SKM-1 (cell line): ENCODE measurements around the gene TAPBPL.

Experiments
- DNase-seq: peaks from one replicate; lab custom pipeline; 2025; ENCODE audit not compliant: unreplicated experiment; lab: John Stamatoyannopoulos, UW

TAPBPL gene

DNA sequence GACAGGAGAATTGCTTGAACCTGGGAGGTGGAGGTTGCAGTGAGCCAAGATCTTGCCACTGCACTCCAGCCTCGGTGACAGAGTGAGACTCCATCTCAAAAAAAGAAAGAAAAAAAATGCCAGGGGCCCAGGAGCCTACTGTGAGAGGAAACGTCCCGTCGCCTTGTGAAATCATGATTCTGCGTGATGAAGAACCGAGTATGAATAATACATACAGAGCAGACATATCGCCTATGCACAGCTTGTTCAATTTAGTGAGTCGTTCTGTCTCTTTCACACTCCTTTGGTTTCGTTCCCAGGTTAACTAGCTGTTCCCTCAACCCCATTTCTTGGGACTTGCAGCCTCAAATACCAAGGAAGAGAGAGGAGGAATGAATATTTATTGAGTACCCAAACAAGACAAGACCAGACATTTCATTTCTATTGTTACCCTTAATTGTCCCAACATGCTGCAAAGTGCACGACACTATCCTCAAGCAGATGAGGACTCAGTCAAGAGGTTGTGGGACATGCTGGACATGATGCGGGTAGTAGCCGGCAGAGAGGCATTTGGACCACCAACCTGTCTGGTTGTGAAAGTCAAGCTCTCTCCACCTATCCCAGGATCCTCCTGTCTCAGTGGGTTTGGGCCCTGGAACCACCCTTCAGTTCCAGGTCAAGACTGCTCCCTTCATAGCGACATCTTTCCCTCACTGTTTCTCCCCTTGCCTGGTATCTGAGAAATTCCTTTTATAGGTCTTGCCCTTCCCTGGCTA is 15.7 kb upstream of the TAPBPL start:
- DNase-seq = no peak

DNA sequence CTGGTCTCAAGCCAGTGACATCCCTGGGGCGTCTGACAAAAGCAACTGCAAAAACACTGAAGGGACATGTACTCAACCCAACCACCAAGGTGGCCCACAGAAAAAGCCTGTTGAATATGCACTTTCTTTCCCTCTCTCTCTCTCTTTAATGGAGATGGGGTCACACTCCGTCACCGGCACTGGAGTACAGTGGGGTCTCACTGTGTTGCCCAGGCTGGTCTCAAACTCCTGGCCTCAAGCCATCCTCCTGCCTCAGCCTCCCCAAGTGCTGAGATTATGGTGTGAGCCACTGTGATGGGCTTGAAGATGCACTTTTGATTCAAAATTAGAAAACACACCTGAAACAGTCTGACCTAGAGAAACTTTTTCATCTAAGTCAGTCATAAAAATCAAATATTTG is 14.3 kb upstream of the TAPBPL start:
- DNase-seq = no peak

DNA sequence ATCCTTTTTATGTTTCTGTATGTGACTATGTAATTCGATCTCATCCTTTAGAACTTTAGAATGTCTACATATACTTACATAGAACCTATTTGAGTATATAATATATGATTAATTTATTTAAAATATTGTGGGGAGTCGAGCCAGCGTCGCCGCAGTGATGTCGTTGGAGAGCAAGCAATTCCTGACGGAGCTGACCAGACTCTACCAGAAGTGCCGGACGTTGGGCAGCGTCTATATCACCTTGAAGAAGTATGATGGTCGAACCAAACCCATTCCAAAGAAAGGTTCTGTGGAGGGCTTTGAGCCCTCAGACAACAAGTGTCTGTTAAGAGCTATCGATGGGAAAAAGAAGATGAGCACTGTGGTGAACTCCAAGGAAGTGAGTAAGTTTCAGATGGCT is 13.5 kb upstream of the TAPBPL start:
- no peak for DNase-seq

- DNase-seq = no peak
Observed at GRCh38 chr12:6440391-6440790, 11.5 kb upstream of the TAPBPL start.

GRCh38 chr12:6442836-6443235 is 9.0 kb upstream of the TAPBPL start:
- no peak for DNase-seq

- no peak for DNase-seq
Observed at GRCh38 chr12:6443361-6443983, 8.4 kb upstream of the TAPBPL start.

GRCh38 chr12:6444031-6444430 is 7.8 kb upstream of the TAPBPL start:
- no peak for DNase-seq

DNA sequence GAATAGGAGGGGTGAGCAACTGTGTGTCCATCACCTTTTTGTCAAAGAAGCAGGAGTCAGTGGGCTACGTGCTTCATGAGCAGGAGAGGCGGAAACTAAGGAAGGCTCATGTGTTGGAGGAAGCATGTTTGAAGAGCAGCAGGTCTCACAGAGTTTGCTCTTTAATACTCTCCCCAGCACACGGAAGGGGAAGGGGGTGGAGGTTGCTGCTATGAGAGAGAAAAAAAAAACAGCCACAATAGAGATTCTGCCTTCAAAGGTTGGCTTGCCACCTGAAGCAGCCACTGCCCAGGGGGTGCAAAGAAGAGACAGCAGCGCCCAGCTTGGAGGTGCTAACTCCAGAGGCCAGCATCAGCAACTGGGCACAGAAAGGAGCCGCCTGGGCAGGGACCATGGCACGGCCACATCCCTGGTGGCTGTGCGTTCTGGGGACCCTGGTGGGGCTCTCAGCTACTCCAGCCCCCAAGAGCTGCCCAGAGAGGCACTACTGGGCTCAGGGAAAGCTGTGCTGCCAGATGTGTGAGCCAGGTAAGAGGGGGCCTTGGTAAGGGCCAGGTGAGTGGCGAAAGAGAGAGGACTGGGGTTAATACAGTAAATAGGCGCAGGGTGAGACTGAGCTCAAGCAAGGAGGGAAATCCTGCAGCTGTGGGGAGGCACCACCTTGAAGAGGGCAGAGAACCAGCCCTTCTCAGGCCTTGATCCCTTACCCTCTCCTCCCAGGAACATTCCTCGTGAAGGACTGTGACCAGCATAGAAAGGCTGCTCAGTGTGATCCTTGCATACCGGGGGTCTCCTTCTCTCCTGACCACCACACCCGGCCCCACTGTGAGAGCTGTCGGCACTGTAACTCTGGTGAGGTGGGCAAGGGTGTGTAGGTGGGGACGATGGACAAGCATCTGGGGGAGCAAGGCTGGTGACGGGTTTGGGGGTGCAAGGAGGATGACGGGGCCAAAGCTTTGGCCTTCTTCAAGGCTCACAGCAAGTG is 6.8 kb upstream of the TAPBPL start, which contains the start of gene CD27:
CD27 (plus strand) TSS at position 252 of the 985 bp plus-strand sequence; CDS start at position 393, 141 bp downstream.
- DNase-seq = no peak

GRCh38 chr12:6450091-6450868 is 1.6 kb upstream of the TAPBPL start:
- no peak for DNase-seq

DNA sequence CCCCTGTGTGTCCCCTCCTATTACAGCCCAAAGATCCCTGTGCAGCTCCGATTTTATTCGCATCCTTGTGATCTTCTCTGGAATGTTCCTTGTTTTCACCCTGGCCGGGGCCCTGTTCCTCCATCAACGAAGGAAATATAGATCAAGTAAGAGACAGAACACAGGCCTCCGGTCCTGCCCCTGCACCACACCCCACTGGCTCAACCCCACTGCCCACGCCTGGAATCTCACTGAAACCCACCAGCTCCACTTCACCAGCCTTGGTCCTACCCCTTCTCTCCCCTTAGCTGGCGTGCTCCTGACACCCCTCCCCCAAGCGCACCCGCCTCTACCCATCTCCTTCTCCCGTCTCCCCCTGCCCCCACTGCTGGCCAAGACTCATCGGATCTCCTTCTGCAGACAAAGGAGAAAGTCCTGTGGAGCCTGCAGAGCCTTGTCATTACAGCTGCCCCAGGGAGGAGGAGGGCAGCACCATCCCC is 934 bp upstream of the TAPBPL start:
- no peak for DNase-seq

GRCh38 chr12:6452245-6452943 is 552 bp downstream of the TAPBPL start:
- DNase-seq = no peak

DNA sequence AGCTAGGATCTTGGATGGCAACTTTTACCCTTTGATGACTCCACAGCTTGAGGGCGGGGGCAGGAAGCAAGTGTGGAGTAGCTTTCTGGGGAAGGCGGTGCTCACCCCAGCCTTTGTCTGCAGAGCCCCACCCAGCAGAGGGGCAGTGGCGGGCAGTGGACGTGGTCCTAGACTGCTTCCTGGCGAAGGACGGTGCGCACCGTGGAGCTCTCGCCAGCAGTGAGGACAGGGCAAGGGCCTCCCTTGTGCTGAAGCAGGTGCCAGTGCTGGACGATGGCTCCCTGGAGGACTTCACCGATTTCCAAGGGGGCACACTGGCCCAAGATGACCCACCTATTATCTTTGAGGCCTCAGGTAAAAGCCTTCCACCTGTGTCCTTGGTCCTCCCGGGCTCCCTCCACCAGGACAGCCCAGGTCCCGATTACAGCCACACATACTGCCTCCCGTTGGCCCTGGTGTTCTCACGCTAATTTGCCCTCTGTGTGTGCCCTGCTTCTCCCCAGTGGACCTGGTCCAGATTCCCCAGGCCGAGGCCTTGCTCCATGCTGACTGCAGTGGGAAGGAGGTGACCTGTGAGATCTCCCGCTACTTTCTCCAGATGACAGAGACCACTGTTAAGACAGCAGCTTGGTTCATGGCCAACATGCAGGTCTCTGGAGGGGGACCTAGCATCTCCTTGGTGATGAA is 1.2 kb downstream of the TAPBPL start:
- no peak for DNase-seq

DNA sequence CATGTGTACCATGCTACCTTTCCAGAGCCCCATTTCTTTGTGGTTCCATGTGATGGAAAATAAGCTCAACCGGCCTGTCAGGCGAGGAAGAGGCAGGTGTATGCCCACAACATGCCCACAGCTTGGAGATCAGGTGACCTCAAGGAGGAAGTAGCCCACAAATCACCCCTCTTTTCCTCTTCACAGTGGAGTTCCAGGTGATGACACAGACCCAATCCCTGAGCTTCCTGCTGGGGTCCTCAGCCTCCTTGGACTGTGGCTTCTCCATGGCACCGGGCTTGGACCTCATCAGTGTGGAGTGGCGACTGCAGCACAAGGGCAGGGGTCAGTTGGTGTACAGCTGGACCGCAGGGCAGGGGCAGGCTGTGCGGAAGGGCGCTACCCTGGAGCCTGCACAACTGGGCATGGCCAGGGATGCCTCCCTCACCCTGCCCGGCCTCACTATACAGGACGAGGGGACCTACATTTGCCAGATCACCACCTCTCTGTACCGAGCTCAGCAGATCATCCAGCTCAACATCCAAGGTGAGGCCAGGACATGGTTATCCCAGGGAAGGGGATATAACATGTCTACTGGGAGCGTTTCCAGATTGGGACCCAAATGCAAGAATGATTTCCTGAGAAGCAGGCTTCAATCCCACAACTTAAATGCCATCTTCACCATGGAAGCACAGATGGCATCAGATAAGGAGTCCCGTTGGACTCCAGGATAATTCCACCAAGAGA is 5.5 kb downstream of the TAPBPL start:
- DNase-seq = no peak

GRCh38 chr12:6458281-6459003 is 6.6 kb downstream of the TAPBPL start:
- no peak for DNase-seq

DNA sequence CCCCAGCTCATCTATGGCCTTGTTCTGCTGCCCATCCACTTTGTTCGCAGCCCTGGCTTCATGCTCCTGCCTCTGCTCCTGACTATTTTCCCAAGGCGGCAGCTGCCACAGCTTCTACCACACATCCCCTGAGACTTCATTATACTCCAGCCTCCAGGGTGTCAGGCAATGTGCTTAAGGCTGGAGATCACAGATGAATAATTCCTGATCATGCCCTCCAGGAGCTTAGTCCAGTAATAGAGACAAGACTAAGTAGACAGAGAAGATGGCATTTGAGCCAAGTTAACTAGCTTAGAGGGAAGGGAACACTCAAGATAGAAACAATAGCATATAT is 7.1 kb downstream of the TAPBPL start:
- no peak for DNase-seq

DNA sequence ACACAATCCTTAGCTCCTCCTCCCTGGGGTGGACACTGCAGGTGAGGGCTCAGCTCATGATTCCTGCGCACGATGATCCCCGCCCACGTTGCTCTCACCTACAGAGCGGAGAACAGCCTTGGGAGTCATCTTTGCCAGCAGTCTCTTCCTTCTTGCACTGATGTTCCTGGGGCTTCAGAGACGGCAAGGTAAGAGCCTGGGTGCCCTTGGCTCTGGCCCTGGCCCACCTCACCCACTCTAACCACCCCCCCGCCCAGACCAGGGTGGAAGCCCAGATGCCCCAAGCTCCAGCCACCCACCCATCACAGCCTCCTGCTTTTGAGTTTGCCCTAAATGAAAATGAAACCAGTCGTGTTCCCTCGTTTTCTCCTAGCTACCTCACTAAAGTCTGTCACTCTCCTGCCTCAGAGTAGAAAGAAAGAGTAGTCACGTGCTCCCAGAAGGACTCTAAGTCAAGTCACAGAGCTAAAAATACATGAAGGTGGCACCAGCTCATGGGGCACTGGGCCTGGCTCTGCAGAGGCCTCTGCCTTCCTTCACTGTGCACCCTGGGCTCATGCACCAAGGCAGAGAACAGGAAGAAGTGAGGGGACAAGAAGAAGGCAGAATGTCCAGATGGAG is 9.0 kb downstream of the TAPBPL start:
- DNase-seq = no peak

DNA sequence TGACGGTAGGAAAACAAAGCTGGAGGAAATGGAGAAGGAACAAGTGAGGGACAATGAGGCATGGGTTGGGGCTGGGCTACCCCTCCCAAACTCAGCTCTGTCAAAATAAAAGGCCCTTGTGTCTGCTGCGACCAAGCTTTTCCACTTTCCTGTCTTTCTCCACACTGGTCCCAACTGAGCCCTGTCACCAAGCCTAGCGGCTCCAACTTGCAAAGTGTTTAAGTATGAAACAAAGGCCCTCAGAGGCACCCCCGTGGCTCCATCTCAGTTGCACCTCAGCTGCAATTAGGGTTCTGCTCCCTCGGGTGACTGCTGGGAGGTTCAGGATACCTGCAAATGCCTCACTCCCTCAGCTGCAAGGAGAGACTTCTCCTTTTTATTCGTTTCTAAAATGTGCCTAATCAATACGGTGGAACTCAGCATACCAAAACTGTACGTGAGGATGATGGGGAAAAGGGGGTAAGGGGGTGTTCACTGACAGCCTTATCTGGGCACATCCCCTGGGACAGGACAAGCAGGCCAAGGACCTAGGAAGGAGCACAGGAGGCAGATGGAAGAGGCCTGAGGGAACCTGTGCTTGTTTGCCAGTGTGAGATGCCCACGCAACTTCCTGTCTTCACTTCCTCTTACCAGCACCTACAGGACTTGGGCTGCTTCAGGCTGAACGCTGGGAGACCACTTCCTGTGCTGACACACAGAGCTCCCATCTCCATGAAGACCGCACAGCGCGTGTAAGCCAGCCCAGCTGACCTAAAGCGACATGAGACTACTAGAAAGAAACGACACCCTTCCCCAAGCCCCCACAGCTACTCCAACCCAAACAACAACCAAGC is 9.8 kb downstream of the TAPBPL start:
- peak; percentile 79 for DNase-seq
